SK-N-SH treated with all-trans-retinoic acid at 6 μM for 48 hours (cell line): ENCODE measurements around the gene TEX50.

Experiments used
- BACH2 ChIP-seq: fragments of 250-450 bp; sonication (Bioruptor Pico); IDR thresholded peaks from 2 replicates; pipeline ENCODE4 v1.9.0; 2021; ENCODE audit warnings: mild to moderate bottlenecking, borderline replicate concordance
- CSDC2 ChIP-seq: fragments of 250-450 bp; sonication (Bioruptor Pico); IDR thresholded peaks from 2 replicates; pipeline ENCODE4 v1.5.0; 2020; ENCODE audit warnings: mild to moderate bottlenecking, moderate library complexity
- ISL1 ChIP-seq: fragments of 250-450 bp; sonication (Bioruptor Pico); IDR thresholded peaks from 2 replicates; pipeline ENCODE4 v2.1.2; 2022; ENCODE audit warnings: mild to moderate bottlenecking, moderate library complexity
- OSR1 ChIP-seq: fragments of 250-450 bp; sonication (Bioruptor Pico); IDR thresholded peaks from 2 replicates; pipeline ENCODE4 v1.8.0; 2022; ENCODE audit warnings: moderate library complexity, mild to moderate bottlenecking, inconsistent platforms
- PPARA ChIP-seq: fragments of 250-450 bp; sonication (Bioruptor Pico); IDR thresholded peaks from 2 replicates; pipeline ENCODE4 v1.5.0; 2020; ENCODE audit warnings: mild to moderate bottlenecking, borderline replicate concordance
- TCF4 ChIP-seq: fragments of 250-450 bp; sonication (Bioruptor Pico); IDR thresholded peaks from 2 replicates; pipeline ENCODE4 v1.8.0; 2021; ENCODE audit warnings: mild to moderate bottlenecking, moderate library complexity, borderline replicate concordance
- ZC3H10 ChIP-seq: fragments of 250-450 bp; sonication (Bioruptor Pico); IDR thresholded peaks from 2 replicates; pipeline ENCODE4 v1.5.1; 2021; ENCODE audit warnings: mild to moderate bottlenecking, moderate library complexity
- ZFP30 ChIP-seq: fragments of 450-650 bp; formaldehyde crosslinking; IDR thresholded peaks from 2 replicates; pipeline ENCODE4 v1.5.0; 2022; ENCODE audit warnings: mild to moderate bottlenecking, moderate library complexity
- TF ChIP-seq, protein P1 (sequence below): fragments of 250-450 bp; sonication (Bioruptor Pico); IDR thresholded peaks from 2 replicates; pipeline ENCODE4 v1.8.0; 2020; ENCODE audit warnings: mild to moderate bottlenecking, moderate library complexity, borderline replicate concordance
- TF ChIP-seq, protein P2 (sequence below): fragments of 250-450 bp; sonication (Bioruptor Pico); IDR thresholded peaks from 2 replicates; pipeline ENCODE4 v1.5.1; 2020; ENCODE audit warnings: low read depth, mild to moderate bottlenecking, moderate library complexity
- TF ChIP-seq, protein P3 (sequence below): fragments of 250-450 bp; sonication (Bioruptor Pico); IDR thresholded peaks from 2 replicates; pipeline ENCODE4 v1.5.0; 2020; ENCODE audit warnings: mild to moderate bottlenecking, moderate library complexity

DNA sequence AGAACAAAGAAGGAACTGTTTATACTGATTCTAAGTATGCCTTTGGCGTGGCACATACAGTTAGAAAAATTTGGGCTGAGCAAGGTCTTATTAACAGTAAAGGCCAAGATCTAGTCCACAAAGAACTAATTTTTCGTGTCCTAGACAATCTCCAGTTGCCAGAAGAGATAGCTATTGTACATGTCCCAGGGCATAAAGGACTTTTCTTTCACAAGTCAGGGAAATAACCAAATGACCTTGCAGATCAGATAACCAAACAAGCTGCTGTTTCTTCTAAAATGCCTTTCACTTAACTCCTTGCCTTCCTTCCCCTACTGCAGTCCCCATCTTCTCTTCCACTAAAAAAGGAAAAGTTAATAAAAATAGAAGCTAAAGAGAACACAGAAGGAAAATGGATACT lies 4.0 kb downstream of the TEX50 start:
- TF ChIP-seq PPARA: no peak
- TF ChIP-seq BACH2: no peak
- TF ChIP-seq OSR1 (CRISPR knock-in tag): no peak
- TF ChIP-seq, protein P1, sequence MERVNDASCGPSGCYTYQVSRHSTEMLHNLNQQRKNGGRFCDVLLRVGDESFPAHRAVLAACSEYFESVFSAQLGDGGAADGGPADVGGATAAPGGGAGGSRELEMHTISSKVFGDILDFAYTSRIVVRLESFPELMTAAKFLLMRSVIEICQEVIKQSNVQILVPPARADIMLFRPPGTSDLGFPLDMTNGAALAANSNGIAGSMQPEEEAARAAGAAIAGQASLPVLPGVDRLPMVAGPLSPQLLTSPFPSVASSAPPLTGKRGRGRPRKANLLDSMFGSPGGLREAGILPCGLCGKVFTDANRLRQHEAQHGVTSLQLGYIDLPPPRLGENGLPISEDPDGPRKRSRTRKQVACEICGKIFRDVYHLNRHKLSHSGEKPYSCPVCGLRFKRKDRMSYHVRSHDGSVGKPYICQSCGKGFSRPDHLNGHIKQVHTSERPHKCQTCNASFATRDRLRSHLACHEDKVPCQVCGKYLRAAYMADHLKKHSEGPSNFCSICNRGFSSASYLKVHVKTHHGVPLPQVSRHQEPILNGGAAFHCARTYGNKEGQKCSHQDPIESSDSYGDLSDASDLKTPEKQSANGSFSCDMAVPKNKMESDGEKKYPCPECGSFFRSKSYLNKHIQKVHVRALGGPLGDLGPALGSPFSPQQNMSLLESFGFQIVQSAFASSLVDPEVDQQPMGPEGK (CRISPR knock-in tag): no peak
- TF ChIP-seq ISL1: no peak
- no peak for TF ChIP-seq ZFP30 (CRISPR knock-in tag)
- TF ChIP-seq TCF4 (CRISPR knock-in tag): no peak
- TF ChIP-seq ZC3H10 (CRISPR knock-in tag): no peak
- TF ChIP-seq, protein P2, sequence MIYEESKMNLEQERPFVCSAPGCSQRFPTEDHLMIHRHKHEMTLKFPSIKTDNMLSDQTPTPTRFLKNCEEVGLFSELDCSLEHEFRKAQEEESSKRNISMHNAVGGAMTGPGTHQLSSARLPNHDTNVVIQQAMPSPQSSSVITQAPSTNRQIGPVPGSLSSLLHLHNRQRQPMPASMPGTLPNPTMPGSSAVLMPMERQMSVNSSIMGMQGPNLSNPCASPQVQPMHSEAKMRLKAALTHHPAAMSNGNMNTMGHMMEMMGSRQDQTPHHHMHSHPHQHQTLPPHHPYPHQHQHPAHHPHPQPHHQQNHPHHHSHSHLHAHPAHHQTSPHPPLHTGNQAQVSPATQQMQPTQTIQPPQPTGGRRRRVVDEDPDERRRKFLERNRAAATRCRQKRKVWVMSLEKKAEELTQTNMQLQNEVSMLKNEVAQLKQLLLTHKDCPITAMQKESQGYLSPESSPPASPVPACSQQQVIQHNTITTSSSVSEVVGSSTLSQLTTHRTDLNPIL: no peak
- no peak for TF ChIP-seq CSDC2 (CRISPR knock-in tag)
- TF ChIP-seq, protein P3, sequence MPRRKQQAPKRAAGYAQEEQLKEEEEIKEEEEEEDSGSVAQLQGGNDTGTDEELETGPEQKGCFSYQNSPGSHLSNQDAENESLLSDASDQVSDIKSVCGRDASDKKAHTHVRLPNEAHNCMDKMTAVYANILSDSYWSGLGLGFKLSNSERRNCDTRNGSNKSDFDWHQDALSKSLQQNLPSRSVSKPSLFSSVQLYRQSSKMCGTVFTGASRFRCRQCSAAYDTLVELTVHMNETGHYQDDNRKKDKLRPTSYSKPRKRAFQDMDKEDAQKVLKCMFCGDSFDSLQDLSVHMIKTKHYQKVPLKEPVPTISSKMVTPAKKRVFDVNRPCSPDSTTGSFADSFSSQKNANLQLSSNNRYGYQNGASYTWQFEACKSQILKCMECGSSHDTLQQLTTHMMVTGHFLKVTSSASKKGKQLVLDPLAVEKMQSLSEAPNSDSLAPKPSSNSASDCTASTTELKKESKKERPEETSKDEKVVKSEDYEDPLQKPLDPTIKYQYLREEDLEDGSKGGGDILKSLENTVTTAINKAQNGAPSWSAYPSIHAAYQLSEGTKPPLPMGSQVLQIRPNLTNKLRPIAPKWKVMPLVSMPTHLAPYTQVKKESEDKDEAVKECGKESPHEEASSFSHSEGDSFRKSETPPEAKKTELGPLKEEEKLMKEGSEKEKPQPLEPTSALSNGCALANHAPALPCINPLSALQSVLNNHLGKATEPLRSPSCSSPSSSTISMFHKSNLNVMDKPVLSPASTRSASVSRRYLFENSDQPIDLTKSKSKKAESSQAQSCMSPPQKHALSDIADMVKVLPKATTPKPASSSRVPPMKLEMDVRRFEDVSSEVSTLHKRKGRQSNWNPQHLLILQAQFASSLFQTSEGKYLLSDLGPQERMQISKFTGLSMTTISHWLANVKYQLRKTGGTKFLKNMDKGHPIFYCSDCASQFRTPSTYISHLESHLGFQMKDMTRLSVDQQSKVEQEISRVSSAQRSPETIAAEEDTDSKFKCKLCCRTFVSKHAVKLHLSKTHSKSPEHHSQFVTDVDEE: no peak
